ENCODE data around the gene ITGB8.

Gene ITGB8

GRCh38 chr7:20343941-20344340, 13.2 kb downstream of the ITGB8 start:
- DNase-seq, result no peak

DNA sequence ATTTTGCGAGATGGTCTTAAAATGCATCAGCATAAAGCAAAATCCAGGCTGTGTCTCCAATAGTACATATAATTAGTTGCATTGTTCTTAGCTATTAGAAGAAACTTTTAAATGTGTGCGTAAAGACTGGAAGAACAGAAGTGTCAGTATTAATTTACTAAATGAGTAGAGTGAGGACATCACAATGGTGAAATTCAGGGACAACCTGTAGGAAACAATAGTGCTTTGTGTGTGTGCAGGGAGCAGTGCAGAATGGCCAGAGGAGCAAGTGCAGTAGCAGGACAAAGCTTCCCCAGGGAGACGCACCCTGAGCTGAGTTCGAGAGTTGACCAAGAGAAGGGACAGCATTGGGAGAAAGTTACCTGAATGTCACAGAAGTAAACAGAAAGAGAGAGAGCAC, 13.7 kb downstream of the ITGB8 start:
- DNase-seq, result no peak

- DNase-seq, result no peak
These were observed 15.9 kb downstream of the ITGB8 start for GRCh38 chr7:20346577-20346976.

DNA sequence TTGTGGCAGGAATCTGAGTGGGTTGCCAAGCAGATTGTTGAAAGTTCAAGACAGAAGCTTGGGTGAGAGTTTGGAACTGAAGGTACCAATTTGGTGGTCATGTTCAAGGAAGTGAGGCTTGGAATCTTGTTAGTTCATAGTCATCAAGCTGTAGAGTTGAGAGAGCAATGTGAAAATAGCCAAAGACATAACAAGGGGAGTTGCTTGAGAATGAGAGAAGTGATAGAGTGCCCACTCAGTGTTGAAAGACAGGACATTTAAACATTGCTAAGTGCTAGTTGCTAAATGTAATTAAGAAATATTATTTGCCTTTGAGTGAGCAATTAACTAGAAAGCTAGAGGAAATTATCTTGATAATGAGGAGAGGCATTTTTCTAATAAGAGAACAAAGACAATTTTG, 17.0 kb downstream of the ITGB8 start:
- DNase-seq, result no peak

DNA sequence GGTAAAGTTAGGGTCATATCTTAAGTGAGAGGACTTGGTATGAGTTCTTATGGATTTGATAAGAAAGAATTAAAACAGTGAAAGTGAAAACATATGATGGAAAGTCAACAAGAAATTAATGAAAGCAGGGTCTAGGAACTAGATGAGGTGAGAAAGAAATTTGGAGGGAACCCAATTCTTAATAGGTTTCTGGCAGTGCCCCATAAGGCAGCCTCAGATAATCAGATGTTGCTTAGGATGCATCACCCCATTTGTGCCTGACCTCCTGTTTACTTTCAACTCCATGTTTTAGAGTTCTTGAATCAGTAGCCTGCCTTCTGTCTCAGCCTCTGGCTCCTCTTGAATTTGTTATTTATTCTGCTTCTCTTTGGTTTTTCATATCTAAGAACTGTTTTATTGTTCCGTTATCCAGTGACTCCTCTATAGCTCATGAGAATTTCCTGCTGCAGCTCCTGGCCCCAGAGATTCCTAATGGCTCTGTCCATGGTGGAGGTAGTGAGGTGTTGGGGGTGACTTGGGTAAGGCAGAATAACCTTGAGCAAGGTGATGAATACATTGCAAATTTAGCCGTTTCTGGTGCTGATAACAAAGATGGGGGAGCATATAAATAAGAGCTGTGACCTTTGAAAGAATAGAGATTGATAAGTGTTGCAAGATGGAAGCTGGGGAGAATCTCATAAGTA, 17.6 kb downstream of the ITGB8 start:
- DNase-seq, result no peak

GRCh38 chr7:20350518-20350951, 19.8 kb downstream of the ITGB8 start:
- DNase-seq, result no peak

- no peak for DNase-seq
These were observed 20.4 kb downstream of the ITGB8 start for GRCh38 chr7:20350996-20351692.

DNA sequence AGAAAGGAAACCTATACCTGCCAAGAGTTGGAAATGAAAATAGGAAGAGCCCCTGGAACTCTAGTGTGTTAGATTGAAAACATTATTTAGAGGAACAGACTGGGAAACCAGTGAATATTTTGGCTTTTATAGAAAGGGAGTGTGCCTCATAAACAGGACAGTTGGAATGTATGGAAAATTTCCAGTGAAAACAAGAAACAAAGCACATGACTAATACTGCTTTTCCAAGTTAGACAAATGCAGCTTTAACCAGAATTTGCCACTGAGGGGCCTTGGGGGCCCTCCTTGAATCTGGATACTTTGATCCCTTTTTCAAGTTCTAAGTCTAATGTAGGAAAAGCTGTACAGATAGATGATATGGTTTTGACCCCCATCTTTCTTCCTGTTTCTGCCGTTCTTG, 21.2 kb downstream of the ITGB8 start:
- no peak for DNase-seq

GRCh38 chr7:20352573-20353306, 22.0 kb downstream of the ITGB8 start:
- no peak for DNase-seq

DNA sequence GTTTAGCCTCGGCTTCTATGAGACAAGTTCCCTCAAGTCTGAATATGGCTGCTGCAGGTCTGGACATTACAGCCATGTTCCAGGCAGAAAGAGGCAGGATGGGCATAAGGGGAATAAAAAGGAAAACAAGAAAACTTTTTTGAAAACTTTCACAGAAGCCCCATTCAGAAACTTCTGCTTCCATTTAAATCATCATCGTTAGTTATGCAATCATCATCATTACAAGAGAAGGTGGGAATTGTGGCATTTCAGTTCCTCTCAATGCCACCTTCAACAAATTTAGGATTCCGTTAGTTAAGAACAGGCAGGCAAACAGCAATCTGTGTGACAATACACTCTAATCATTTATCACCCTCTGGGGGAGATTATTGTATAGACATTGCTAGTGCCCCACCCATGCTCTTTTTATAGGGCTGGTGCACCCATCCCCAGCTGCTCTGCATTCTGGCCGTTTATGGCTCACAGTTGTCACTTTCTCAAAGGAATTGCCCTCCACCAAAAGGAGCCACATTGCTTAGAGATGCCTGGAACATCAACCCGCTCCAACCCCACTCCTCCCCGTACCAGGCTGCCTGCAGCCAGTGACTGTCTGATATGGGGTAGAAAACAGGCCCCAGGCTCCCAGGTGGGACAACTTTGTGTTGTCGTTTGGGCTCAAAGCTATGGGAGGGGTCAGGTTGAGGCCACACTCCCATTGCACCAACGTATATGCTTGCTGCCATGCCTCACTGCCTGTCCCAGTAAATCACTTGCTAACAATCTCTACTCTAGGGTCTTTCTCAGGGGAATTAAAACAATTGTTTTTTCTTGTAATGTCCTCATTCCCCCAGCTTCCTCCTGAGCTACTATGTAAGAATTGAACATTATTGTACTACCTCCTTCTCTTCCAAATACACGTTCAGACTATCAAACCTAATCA, 24.2 kb downstream of the ITGB8 start:
- DNase-seq, result no peak

- DNase-seq, result no peak
These were observed 27.4 kb downstream of the ITGB8 start for GRCh38 chr7:20358106-20358505.

DNA sequence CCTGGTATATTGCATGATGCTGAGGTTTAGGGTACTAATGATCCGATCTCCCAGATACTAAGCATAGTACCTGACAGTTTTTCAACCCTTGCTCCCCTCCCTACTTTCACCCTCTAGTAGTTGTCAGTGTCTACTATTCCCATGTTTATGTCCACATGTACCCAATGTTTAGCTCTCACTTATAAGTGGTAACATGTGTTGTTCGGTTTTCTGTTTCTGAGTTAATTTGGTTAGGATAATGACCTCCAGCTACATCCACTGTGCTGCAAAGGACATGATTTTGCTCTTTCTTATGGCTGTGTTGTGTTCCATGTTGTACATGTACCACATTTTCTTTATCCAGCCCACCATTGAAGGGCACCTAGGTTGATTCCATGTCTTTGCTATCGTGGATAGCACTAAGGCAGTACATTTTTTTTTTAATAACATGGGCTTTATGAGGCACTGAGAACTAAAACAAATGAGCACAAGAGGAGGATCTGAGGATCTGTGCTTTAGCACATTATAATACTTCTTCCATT, 28.1 kb downstream of the ITGB8 start:
- DNase-seq, result no peak

DNA sequence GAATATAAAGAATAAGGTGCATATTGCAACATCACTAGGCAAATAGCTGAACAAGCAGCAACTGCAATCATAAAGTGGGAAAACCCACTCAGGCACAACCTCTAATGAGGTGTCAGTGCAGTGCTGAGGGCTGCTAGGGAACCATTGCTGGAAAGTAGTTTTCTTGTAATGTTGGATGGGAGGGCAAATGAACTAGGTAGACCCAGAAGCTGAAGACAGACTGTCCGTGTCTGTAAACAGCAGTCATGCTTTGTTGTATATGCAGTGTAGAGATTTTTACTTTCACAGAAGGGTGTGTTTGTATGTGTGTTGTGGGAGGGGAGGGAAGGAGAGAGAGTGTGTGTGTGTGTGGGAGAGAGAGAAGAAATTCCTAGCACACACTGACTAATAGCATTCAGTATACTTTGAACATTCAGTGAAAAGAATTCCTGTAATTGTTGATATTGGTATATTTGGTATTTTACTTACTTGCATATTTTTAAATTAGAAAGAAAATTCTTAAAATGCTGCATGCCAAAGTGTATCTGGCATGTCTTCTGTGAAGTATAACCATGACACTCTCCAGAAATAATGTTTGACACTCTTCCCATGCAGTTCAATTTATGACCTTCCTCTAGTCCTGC, 28.8 kb downstream of the ITGB8 start:
- DNase-seq, result no peak

DNA sequence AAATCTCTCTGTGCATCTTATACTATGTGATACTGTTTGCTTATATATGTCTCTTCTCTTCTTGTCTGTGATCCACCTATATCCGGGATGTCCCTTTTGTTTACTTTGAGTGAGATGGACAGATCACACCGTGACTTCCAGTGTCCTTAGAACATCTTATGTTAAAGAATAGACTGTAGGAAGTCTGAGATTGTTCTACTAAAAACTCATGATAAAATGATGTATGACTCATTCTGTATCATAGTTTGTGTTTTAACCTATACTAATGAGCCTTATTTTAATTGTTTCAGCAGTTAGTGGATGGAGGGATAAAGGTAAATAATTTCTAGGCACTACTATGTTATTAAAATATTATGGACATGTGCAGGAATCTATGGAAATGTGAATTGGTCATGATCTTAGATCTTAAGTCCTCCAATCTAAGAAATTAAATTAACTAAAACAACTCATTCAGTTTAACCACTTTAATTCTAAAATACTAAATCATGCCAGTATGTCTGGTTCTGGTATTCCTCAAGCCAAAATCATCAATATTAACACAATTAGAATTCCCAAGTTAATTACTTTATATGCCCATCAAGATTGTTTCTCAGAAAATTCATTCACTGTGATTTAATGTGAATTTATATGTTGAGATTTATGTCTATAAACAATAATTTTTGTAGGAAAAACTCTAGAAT, 32.0 kb downstream of the ITGB8 start:
- DNase-seq, result no peak

DNA sequence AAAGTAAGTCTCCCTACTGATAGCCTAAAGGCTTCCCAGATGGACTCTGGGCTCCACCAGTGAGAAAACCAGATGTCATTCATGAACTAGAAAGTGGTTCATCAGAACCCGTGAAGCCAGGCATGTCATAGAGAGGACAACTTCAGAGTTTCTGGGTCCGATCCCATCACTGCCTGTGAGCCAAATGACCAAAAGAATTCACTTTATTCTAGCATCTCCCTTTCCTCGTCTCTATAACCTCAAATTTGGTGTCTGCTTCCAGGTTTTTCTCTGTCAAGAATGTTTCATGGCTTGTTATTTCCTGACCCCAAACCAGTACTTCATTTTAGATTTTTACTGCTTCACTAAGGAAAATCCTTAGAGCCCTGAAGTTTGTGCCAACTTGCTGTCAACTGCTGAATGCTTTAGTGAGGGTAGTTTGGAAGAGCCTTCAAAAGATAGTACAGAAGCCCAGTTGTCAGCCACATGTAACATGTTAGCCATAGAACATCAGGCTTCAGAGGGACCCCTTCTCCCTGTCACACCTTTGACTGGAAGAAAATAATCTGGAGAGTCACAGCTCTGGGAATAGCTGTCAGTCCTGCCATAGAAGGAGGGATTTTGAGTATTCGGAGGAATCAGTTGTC, 34.0 kb downstream of the ITGB8 start:
- DNase-seq, result no peak

DNA sequence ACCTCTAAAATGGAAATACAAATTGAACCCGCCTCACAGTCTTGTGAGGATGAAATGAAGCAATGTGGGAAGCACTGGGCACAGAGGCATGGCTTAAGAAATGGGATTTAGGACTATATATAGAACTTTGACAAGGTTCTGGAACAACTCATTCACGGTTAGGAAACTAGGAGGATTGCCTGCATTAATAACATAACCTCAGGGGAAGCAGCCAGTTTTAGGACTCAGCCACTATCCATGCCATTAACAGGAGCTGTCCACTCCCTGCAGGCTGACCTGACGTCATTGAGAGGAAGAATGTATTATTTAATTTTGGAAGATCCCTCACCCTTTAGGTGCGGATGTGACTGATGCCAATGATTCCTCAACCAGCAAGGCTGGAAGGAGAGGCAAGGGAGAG, 34.8 kb downstream of the ITGB8 start:
- no peak for DNase-seq

DNA sequence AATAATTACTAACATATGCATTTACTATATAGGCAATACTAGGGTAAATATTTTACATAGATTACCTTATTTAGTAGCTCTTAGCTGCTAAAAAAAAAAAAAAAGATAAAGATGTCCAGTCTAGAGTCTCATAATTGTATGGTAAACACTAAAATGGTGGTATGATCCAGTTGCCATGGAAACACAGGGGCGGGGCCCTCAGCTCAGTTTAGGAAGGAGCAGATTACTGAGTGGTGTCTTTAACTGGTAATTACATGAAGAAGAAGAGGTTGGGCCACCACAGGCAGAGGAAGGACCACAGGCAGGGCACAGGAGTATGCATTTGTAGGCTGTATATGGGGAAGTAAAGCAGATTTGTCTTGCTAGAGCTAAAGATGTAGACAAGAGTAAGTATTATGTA, 43.7 kb downstream of the ITGB8 start:
- no peak for DNase-seq

GRCh38 chr7:20376796-20377195, 46.1 kb downstream of the ITGB8 start:
- DNase-seq, result no peak

GRCh38 chr7:20381406-20382034, 50.8 kb downstream of the ITGB8 start:
- DNase-seq, result no peak

DNA sequence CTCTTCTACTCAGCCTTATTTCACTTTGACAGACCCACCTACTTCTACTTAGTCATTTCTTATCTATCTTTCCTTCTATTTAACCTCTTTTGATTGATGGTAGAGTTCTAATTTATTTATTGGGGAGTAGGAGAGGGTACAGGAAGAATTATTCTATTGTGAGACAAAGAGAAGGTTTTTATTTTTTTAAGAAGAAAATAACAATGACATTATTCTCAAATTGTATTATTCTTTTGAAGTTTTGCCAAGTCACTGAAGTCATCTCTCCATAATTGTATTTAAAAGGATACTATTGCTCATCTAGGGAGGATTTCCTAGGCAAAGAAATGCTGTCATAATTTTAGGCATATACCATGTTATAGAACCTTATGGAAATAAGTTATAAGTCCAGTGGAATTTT, 52.7 kb downstream of the ITGB8 start:
- DNase-seq, result no peak

DNA sequence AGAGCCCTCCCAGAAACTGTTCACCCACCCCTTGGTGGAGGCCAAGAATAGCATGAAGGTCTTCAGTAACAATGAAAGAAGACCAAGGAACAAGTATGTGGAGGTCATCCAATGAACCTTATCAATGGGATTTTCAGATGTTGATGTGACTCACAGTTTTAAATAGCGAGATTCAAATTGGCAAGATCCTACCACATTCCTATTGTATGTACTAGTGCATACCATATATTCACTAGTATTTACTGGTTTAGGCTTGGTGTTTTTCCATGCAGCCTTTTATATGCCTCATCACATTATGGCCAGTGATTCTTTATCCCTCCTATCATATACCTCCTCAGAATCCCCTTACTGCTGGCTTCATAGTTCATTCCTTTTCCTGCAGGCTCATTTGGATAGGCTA, 54.4 kb downstream of the ITGB8 start:
- DNase-seq, result no peak

Data from activated CD4-positive, alpha-beta T cell treated with anti-CD3 and anti-CD28 coated beads for 48 hours (primary cell).